GF-D8 (cell line): Measurements from ENCODE around the gene PDGFB.
A peak's percentile ranks its signal among the peaks of the same experiment; 100 is the strongest.

ENCODE experiments used
- DNase-seq: peaks from one replicate; lab custom pipeline; 2025; lab: John Stamatoyannopoulos, UW

Gene PDGFB

DNA sequence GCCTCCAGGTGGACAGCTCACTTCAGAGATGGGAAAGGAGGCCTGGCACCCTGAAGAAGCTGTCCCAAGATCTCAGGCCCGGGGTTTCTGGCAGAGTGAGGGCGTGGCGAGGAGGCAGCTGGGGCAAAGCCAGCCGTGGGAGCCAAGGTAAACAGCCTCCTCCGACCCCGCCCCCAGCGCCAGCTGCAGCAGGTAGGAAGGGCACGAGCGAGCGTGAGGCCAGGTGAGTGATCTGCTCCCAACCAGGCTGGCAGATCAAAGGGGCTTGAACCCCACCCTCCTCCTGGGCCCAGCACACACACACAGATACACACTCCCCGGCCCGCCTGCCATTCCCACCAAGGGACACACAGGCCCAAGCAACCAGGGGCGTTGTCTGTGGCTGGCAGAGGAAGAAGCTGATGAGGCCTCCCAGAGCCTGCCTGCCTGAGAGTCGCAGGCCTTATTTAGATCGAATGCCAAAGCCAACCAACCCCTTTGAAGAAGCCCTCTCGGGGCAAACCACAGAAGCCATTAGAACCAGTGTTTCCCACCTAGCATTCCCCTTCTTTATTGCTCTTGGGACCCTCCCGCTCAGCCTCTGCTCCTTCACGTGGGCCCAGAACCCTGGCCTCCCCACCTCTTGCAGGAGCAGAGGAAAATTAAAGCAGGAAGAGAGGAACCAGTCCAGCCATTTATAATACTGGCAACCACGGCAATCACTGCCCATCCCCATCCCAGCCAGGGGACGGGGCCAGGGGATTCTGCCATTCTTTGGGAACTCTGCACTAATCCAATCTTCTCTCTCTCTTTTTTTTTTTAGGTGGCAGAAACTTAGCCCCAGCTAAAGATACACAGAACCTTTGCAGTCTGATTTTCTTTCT is 5.0 kb downstream of the PDGFB start:
- DNase-seq: no peak

DNA sequence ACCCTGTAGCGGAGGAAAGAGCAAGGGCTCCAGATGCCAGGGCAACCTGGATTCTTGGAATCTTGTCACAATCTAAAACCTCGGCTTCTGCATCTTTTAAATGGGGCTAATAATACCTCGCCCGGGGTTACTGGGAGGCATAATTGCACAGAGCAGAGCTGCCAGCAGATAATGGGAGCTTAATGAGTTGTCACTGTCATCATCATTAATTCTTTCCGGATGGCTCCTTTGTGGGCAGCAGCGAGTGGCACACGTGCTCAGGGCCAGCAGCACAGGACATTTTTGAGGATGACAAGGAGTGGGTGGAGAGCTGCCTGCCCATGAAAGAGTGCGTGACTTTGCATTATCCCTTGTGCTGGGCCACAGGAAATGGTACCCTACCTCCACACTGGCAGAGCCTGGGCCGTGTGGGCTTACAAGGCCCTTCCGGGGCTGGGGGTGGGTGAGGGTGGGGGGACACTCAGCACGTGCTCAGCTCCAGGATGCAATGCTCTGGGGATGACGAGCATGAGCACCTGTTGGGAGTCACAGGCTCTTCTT is 5.7 kb downstream of the PDGFB start:
- DNase-seq: no peak

DNA sequence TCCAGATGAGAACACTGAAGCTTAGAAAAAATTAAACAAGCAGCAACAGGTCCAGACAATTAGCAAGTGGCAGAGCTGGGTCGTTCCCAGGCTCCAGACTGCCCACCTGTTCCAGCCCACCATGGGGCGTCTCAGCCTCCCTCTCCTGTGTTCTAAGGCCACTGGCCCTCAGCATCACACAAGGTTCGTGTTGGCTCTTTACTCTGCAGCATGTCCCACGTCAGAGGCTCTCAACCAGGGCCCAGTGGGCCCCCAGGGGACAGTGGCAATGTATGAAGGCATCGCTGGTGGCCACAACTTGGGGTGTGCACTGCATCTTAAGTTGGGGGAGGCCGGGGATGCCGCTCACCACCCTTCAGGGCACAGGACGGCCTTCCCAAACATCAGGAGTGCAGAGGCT is 6.2 kb downstream of the PDGFB start:
- DNase-seq: no peak

DNA sequence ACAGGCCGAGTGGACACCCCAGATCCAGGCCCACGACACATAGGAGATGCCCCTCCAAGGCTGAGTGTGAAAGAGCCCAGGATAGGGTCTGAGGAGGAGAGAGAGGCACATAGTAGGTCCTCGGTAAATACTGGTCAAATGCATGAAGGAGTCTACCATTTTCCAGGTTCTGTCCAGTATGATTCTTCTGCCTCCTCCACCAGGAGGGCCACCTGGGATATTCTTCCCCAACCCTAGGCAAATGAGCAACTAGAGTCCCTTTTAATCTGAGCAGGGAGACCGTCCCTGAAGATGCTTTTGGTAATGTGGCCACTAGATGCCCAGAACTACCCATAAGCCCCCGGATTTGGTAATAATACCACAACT is 6.7 kb downstream of the PDGFB start:
- DNase-seq: no peak

GRCh38 chr22:39237318-39238100 is 7.3 kb downstream of the PDGFB start:
- DNase-seq: no peak

GRCh38 chr22:39236321-39237317 is 8.2 kb downstream of the PDGFB start:
- DNase-seq: peak; percentile 91

- no peak for DNase-seq
These were observed 9.7 kb downstream of the PDGFB start for GRCh38 chr22:39234867-39235687.

DNA sequence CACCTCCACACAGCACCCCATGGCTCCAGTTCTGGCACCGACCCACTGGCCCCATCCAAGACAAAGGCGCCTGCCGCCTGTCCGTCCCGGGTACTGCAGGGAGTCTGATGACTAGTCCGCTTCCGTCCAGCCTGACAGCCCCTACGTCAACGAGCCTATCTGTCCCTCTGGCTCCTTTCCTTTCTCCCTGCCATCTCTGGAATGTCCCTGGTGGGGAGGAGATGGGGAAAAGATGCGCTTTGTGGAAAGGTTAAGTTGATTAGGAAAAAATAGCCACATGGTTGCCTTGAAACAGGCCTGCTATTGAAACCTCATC is 10.4 kb downstream of the PDGFB start:
- DNase-seq: no peak

- DNase-seq: no peak
These were observed 10.9 kb downstream of the PDGFB start for GRCh38 chr22:39233710-39234471.

DNA sequence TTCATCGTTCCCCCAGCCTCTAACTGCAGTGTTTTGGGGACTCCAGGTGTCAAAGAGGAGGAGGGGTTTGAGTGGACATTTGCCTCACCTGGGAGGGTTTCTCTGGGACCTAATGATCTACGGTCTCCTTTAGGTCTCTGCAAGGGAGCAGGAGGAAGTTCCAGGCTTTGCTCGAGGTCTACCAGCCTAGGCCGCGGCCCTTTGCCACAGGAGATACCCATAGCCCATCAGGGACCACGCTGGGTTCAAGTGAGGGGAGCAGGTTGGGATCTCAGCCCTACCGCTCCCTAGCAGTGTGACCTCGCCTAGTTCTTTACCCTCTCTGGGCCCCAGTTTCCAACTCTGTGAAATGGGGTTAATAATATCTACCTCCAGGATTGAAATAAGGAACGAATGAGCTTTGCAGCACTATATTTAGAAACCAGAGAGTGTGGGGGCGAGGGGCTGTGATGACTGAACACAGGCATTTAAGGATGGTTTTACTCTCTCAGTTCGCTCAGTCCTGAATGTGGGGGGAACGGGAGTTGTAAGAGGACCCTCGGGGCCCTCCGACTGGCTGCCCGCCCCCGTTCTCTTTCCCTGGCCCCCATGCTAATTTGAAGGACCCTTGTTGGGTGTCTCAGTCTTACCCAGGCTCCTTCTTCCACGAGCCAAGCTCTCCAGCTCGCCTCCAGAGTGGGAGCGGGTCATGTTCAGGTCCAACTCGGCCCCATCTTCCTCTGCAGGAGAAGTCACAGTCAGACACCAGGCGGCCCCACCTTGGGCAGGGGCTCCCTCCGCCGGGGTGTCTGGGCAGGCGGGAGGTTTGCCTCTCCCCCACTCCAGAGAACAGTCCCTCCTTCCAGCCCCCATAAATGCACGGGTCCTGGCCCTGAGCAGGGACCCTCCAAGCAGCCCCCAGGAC is 11.7 kb downstream of the PDGFB start:
- no peak for DNase-seq

DNA sequence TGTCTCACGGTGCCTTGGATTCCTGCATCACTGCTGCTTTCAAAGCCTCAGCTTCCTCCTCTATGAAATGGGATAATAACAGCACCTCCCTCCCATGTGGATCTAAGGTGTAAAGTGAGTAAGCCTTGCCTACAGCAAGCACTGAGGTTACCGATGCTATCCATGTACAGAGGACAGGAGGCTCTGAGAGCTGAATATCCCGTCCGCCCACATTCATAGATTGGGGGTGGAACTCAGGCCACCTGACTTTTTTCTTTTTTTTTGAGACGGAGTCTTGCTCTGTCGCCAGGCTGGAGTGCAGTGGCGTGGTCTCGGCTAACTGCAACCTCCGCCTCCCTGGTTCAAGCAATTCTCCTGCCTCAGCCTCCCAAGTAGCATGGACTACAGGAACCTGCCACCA is 12.5 kb downstream of the PDGFB start:
- DNase-seq: no peak

- no peak for DNase-seq
These were observed 13.4 kb downstream of the PDGFB start for GRCh38 chr22:39231197-39231950.

- no peak for DNase-seq
These were observed 14.3 kb downstream of the PDGFB start for GRCh38 chr22:39230261-39231196.

- no peak for DNase-seq
These were observed 15.0 kb downstream of the PDGFB start for GRCh38 chr22:39229688-39230260.

GRCh38 chr22:39229075-39229474 is 15.7 kb downstream of the PDGFB start:
- DNase-seq: no peak

DNA sequence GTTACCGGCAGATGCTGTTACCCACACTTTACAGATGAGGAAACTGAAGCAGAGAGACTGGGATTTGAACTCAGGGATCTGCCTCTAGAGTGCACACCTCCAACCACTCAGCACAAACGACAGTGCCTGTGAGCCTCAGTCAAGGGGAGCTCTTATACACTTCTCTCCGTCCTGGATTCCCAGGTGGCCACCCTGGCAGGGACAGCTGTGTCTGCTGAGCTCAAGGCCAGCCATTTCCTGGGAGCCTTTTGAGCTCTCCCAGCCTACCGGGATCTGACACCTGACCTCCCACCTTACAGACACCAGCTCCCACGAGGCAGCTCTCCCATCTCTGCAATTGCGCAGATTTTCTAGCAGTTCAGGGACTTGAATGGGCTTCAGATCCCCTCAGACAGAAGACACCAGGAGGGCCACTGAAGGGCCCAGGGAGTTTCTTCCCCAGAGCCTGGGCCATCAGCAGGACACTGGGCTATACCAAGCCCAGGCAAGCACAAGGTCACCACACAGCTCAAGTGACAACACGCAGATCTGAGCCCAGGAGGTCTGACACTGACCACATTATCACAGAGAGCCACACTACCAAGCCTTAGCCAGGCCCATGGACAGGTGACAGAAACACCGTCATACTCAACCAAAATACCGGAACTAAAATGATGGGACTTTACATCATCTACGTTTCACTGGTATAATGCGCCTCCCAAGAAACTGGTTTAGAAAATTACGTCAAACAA is 17.1 kb downstream of the PDGFB start:
- DNase-seq: no peak
